HS-5 (cell line): Measurements from ENCODE around the gene JARID2.
"Not testable (repeated sequence)": the region's sequence is repeated elsewhere in the genome, so short reads cannot be mapped to it uniquely, and the experiment has no call there.

ENCODE experiments used
- DNase-seq: peaks from one replicate; pipeline ENCODE4 v3.0.0-alpha.2; 2012; ENCODE audit warnings: low read depth

The JARID2 gene

GRCh38 chr6:15401120-15401519 lies 155.3 kb downstream of the JARID2 start:
- no peak for DNase-seq

- no peak for DNase-seq
Measured at GRCh38 chr6:15401769-15402250, 155.9 kb downstream of the JARID2 start.

DNA sequence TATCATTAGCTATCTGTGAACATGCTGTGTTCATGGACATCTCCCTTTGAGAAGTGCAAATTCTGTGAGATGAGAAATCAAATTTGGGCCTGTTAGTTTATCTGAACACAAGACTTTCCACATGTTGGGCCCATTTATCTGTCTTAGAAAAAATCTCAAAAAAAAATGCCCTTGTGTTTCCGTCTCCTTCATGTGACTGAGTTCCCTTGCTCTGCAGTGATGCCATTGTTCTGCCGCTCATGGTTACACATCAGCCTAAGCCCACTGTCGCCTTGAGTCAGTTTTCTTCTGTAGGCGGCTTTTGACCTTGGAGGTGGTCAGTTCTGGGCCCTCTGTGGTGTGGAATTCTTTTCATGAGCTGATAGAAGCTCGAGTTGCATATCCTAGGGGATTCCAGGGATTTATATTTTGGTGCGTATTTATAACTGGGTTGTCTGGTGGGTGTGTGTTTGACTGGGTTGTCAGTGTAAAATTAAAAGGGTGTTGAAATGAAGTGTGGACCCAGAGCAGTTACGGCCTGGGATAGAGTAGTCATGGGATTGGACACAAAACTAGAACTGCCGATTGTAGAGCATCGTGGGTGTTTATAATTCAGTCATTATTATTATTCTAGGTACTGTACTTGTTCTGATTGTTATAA lies 156.7 kb downstream of the JARID2 start:
- DNase-seq, result no peak

DNA sequence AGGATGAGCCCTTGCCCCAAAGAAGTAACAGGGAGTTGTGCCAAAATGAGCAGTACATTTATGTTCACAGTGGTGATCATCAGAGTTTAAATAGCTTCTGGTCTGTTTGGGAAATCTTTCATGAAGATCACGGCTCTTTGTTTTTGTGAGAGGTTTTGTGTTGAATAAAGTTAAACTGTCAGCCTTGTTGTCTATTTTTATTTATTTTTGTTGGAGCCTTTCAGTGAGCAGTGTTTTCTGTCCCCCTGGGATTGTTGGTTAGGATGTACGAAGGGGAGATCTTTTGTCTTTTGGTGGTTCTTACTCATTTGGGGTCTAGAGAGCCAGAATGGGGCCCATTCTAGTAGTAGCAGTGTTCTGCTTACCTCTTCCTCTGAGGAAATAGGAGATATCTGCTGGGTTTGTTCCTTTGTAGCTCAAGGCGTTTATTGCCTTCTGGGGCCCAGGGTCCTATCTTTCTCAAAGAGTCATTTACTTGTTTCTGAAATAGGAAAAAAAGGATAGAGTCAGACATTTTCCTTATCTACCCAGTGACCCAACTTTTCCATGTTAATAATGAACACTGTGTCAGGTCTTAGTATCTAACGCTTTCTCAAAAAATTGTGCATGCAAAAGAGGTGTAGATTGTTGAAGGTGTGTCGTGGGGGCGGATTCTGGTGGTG lies 157.4 kb downstream of the JARID2 start:
- DNase-seq, result no peak

GRCh38 chr6:15404685-15404980 lies 158.8 kb downstream of the JARID2 start:
- no peak for DNase-seq

- DNase-seq, result no peak
Measured at GRCh38 chr6:15405129-15406068, 159.5 kb downstream of the JARID2 start.

DNA sequence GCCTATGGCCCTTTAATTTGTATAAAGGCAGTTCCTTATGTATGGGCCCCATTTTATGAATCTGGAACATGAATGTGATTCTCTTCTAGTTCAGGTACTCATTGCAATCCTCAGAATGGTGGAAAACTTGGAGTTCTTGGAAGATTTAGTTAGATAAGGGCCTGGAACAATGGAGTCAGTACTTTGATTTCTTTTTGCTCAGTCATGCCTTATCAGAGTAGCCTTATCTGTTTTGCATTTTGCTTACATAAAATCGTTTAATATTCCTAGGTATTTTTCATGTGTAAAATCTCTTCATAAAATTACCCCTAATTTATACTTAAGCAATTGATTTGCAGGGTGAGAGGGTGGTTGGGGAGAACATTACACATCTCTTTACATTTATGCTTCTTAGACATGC lies 160.6 kb downstream of the JARID2 start:
- DNase-seq, result no peak

DNA sequence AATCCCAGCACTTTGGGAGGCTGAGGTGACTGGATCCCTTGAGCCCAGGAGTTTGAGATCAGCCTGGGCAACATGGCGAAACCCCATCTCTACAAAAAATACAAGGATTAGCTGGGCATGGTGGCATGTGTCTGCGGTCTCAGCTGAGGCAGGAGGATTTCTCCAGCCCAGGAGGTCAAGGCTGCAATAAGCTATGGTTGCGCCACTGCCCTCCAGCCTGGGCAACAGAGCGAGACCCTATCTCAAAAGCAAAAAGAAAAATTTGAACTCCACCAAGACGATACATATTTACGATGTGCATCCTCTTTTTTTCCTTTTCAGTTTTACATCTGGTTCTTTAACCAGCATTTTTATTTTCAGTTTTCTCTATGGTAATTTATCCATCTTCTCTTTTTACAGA lies 162.1 kb downstream of the JARID2 start:
- no peak for DNase-seq

DNA sequence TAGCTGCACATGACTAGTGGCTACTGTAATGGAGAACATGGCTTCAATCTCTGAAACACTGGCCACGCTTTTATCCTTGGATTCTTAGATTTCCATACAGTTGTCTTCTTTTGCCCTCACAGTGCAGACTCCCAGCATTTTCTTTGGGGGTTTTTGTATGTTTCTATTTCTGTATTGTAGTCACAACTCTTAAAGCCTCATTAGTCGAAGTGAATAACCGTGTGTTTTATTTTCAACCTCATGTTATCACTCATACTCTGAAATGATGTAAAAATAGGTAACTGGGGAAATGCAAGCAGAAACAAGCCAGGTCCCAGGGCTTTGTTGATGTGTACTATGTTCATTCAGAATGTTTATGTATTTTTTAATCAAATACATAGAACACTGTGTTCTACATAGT lies 162.9 kb downstream of the JARID2 start:
- no peak for DNase-seq

DNA sequence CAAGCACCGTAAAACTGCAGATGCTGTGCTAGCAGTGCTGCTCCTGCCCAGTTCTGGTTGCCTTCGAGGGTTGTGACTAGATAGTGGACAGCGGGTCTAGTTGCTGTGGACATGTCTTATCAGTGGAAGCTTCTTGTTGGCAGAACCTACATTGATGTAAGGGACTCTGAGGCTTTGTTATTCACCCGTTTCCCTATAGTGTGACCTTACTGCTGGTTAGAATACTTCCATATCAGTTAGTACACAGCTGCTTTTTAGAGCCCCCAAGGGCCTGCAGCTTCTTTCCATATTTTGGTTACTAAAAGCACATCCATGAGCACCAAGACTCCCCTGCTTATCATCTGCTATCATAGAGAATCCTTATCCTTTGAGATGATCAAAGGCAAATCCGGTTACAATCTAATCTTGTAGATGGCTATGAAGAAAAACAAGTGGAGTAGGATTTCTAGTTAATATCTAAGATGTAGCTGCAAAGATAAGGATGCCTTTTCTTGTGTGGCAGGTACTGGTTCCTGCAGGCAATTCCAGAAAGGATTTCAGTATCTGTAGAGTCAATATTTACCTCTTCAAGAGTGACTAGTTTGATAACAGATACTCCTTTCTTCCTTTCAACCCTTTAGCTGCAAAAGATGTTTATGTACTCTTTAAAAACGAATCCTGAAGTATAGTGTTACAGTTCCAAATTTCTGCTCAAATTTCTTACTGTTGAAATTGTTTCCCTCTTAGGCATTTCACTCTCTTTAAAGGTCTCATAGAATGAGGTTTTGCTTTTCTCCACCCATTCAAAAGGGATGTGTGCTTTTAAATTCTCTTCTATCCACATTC lies 163.6 kb downstream of the JARID2 start:
- no peak for DNase-seq

DNA sequence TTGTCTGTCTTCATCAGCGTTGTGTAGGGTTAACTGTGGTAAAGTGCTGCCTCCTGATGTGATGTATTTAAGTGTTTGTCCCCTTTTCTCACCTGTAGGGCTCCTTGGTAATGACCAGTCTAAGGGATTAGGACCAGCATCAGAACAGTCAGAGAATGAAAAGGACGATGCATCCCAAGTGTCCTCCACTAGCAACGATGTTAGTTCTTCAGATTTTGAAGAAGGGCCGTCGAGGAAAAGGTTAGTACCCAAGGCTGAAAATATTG lies 164.2 kb downstream of the JARID2 start:
- DNase-seq, result no peak

- DNase-seq, result no peak
Measured at GRCh38 chr6:15410752-15411151, 164.9 kb downstream of the JARID2 start.

GRCh38 chr6:15411766-15412165 lies 165.9 kb downstream of the JARID2 start:
- no peak for DNase-seq

DNA sequence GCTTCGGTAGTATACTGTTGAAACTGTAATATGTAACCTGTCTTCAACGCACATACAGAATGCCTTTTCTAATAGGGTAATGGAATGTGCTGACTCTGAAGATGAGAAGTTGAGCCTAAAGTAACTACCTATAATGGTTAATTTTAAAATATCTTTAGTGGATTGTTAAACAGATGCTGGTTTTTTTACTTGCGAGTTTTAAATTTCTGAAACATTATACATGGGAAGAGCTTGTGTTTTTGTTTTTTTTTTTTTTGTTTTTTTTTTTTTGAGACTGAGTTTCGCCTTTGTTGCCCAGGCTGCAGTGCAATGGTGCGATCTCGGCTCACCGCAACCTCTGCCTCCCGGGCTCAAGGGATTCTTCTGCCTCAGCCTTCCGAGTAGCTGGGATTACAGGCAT lies 166.9 kb downstream of the JARID2 start:
- no peak for DNase-seq

GRCh38 chr6:15413466-15414234 lies 167.8 kb downstream of the JARID2 start:
- no peak for DNase-seq

DNA sequence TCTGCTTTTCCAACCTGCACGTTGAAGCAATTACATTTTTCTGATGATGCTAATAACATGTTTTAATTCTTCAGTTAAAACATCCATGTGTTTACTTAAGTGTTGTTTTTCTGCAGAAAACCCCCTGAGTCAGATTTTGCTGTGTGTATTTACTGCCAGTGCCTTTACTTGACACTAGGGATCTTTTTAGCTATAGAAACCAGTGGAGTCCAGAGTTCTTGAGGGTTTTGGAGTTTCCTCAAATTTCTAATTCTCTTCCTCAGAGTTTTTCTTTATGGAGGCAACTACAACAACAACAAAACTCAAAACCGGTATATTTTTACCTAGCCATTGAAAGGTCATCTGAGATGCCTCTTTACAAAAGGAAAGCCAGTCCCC lies 168.4 kb downstream of the JARID2 start:
- no peak for DNase-seq

- DNase-seq, result not testable (repeated sequence)
Measured at GRCh38 chr6:15415622-15416021, 169.8 kb downstream of the JARID2 start.

DNA sequence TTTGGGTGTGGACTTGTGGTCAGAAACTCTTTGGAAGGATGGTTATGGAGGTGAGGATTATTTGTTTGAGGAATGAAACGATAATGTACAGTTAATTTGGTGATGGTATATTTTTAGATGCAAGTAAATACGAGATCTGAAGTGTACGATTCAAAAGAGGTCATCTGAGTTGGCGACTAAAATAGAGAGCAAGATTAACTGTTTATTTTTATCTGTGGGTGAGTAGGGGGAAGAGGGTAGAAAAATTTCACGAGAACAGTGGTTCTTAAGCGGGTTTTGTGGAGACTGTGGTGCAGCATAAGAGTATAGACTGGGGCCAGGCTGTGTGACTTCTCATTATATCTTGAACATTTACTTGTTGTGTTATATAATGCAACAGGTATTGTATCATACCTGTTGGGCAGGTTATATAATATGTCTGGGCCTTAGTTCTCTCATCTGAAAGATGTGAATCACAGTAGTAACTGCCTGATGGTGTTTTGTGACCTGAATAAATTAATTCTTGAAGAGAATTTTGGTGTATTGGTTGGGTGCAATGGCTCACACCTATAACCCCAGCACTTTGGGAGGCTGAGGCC lies 171.2 kb downstream of the JARID2 start:
- no peak for DNase-seq

- DNase-seq, result no peak
Measured at GRCh38 chr6:15417811-15418210, 171.9 kb downstream of the JARID2 start.

- no peak for DNase-seq
Measured at GRCh38 chr6:15419493-15419892, 173.6 kb downstream of the JARID2 start.

GRCh38 chr6:15420959-15421438 lies 175.1 kb downstream of the JARID2 start:
- no peak for DNase-seq
